Body of pancreas (tissue), 4 donors: ENCODE data around the gene FRRS1.

Experiments
- POLR2A ChIP-seq, 3 donors: fragments of 450-650 bp; IDR thresholded peaks; one replicate each; pipeline ENCODE4 v1.6.1; 2016; ENCODE audit warnings: antibody characterized with exemption in 3 of 3, mild to moderate bottlenecking in 2 of 3
- TF ChIP-seq, protein P1 (sequence below), 7 experiments: fragments of 450-650 bp in 4 of 7; fragments of 200-600 bp in 3 of 7; sonication (generic) in 3 of 7; IDR thresholded peaks; one replicate each; pipeline ENCODE4 v1.5.1; 2016 to 2019; ENCODE audit warnings: antibody characterized with exemption in 7 of 7

DNA sequence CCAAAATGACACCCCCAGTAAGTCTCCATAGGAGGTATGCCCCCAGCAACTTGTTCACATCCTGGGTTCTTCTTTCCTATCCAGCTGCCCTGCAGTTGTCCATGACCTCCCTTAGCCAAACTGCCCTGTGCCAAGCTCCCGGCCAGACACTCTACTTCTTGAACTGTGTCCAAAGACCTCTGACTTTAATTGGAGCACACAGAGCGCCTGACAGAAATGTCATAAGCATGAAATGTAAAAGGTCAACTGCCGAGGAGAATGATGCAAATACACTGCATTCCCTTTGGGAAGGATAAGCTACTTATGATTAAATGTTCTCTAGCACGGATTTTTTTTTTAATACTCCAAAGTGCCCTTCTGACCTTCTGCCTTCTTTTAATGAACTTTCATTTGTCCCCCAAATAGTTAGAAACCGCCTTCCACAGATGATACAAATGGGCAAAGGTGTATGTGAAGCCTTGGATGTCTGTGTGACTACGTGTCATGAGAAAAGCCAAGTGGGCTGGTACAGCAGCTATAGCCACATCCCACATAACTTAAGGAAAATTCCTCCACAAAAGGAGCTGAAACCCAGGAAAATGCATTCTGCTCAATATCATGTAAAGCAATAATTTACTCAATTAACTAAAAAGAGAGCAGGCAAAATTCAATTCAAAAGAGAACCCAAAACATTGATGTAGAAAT, 93.8 kb downstream of the FRRS1 start:
- TF ChIP-seq, protein P1, sequence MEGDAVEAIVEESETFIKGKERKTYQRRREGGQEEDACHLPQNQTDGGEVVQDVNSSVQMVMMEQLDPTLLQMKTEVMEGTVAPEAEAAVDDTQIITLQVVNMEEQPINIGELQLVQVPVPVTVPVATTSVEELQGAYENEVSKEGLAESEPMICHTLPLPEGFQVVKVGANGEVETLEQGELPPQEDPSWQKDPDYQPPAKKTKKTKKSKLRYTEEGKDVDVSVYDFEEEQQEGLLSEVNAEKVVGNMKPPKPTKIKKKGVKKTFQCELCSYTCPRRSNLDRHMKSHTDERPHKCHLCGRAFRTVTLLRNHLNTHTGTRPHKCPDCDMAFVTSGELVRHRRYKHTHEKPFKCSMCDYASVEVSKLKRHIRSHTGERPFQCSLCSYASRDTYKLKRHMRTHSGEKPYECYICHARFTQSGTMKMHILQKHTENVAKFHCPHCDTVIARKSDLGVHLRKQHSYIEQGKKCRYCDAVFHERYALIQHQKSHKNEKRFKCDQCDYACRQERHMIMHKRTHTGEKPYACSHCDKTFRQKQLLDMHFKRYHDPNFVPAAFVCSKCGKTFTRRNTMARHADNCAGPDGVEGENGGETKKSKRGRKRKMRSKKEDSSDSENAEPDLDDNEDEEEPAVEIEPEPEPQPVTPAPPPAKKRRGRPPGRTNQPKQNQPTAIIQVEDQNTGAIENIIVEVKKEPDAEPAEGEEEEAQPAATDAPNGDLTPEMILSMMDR (IDR thresholded peaks at IDR 0.05) = no peak
- no peak for TF ChIP-seq POLR2A (IDR thresholded peaks at IDR 0.05)
